K562 (cell line): Measurements from ENCODE around the gene ADAMTS2. TPM values are rescaled to one million over a fixed set of nuclear protein-coding genes. Genes with fewer than 3 reads are reported as not detected.

Source experiments
- ATAC-seq: fragments of 200-7000 bp; cut with Tn5 transposase; 3 replicates; pipeline ENCODE4 v1.9.1; 2020; ENCODE audit warnings: moderate library complexity
- BruUV-seq: library from RNA; stranded (reverse); fragments of 400-500 nt; replicated peaks from 2 replicates; lab custom pipeline; 2021; lab: Mats Ljungman, UMichigan
- CTCF ChIA-PET: fragments of 300-600 bp; formaldehyde crosslinking; extraction: SDS; loops from one replicate; lab custom pipeline; 2021; ENCODE audit warnings: low intra/inter-chr PET ratio; lab: Yijun Ruan, JAX
- POLR2A ChIA-PET: fragments of 300-600, 350-650 bp; sonication (Branson Sonifier 250); formaldehyde crosslinking; extraction: SDS; loops from one replicate; lab custom pipeline; 2021; ENCODE audit warnings: antibody characterized with exemption, inconsistent platforms; lab: Yijun Ruan, JAX
- DNase-seq, 4 experiments: peaks; one replicate each; pipeline versions ENCODE4 v3.0.0 to v3.0.0-alpha.2; 2011 to 2018; ENCODE audit warnings: low spot score in 3 of 4, mixed read lengths in 3 of 4; ENCODE audit errors: extremely low read depth in 1 of 4
- FAIRE-seq: peaks from 2 replicates; lab custom pipeline; 2011; peaks lifted over from hg19 to GRCh38; lab: Jason Lieb, UNC
- H2AFZ ChIP-seq: 2 replicates; pipeline ENCODE4 v1.6.0; 2011; ENCODE audit warnings: low read depth, low read length, control low read depth, inconsistent platforms
- H3K27ac ChIP-seq: fragments of 200-600 bp; 3 replicates; pipeline ENCODE4 v1.8.0; 2011; ENCODE audit warnings: low read depth, mild to moderate bottlenecking, control low read depth, inconsistent platforms, low read length, moderate library complexity, mixed read lengths; ENCODE audit errors: extremely low read depth
- H3K27me3 ChIP-seq, 2 experiments: fragments of 300-600 bp in 1 of 2; 2 replicates in 1 of 2; 3 replicates in 1 of 2; pipeline versions ENCODE4 v1.6.0 to v1.8.0; 2011; ENCODE audit warnings: inconsistent platforms in 2 of 2, low read length in 2 of 2, mild to moderate bottlenecking in 1 of 2, mixed read lengths in 1 of 2, moderate library complexity in 1 of 2; ENCODE audit not compliant: control insufficient read depth in 2 of 2, insufficient read depth in 2 of 2
- H3K36me3 ChIP-seq: fragments of 300-600 bp; 3 replicates; pipeline ENCODE4 v1.8.0; 2011; ENCODE audit warnings: mild to moderate bottlenecking, low read length, inconsistent platforms; ENCODE audit not compliant: control insufficient read depth, insufficient read depth
- H3K4me1 ChIP-seq, 2 experiments: fragments of 200-600 bp in 1 of 2; replicated peaks in 1 of 2; 2 replicates in 1 of 2; 3 replicates in 1 of 2; pipeline versions ENCODE4 v1.5.1 to v1.8.0; 2011; ENCODE audit warnings: inconsistent platforms in 2 of 2, low read length in 2 of 2, mild to moderate bottlenecking in 1 of 2, mixed read lengths in 1 of 2, moderate library complexity in 1 of 2; ENCODE audit not compliant: control insufficient read depth in 2 of 2, insufficient read depth in 2 of 2
- H3K4me2 ChIP-seq: 2 replicates; pipeline ENCODE4 v1.6.1; 2011; ENCODE audit warnings: low read length, control low read depth, inconsistent platforms, mixed read lengths; ENCODE audit not compliant: insufficient read depth
- H3K4me3 ChIP-seq: fragments of 200-600 bp; sonication (generic), shearing (Covaris generic); 2 replicates; pipeline ENCODE4 v1.5.1; 2016; ENCODE audit warnings: control low read depth, inconsistent platforms
- H3K79me2 ChIP-seq: fragments of 200-600 bp; 3 replicates; pipeline ENCODE4 v1.8.0; 2011; ENCODE audit warnings: low read length, inconsistent platforms; ENCODE audit not compliant: control insufficient read depth, insufficient read depth
- H3K9ac ChIP-seq, 2 experiments: 2 replicates each; pipeline versions ENCODE4 v1.6.0 to v1.6.1; 2011; ENCODE audit warnings: low read depth in 2 of 2, low read length in 2 of 2, control low read depth in 1 of 2, inconsistent platforms in 1 of 2, mild to moderate bottlenecking in 1 of 2, mixed read lengths in 1 of 2; ENCODE audit not compliant: insufficient read depth in 1 of 2
- H3K9me1 ChIP-seq: one replicate; pipeline ENCODE4 v1.6.0; 2011; ENCODE audit warnings: inconsistent platforms, mild to moderate bottlenecking, low read length, moderate library complexity; ENCODE audit not compliant: control insufficient read depth, insufficient read depth
- H3K9me3 ChIP-seq: replicated peaks from 2 replicates; pipeline ENCODE4 v1.5.1; 2011; ENCODE audit warnings: low read depth, low read length, inconsistent platforms; ENCODE audit not compliant: control insufficient read depth, insufficient read depth
- H4K20me1 ChIP-seq: replicated peaks from 2 replicates; pipeline ENCODE4 v1.6.1; 2011; ENCODE audit warnings: low read length, inconsistent platforms, mixed read lengths; ENCODE audit not compliant: control insufficient read depth, insufficient read depth
- HDGF ChIP-seq: fragments of 450-650 bp; IDR thresholded peaks from 2 replicates; pipeline ENCODE4 v1.6.1; 2016
- MBD2 ChIP-seq: sonication (generic); IDR thresholded peaks from 2 replicates; pipeline ENCODE4 v1.6.1; 2016; ENCODE audit warnings: low read depth, borderline replicate concordance
- POLR3A ChIP-seq: IDR thresholded peaks from 2 replicates; pipeline ENCODE4 v1.6.1; 2011; ENCODE audit warnings: borderline replicate concordance, mild to moderate bottlenecking, moderate library complexity; ENCODE audit not compliant: insufficient read length, insufficient read depth; ENCODE audit errors: extremely low read depth
- ZNF347 ChIP-seq: fragments of 450-650 bp; formaldehyde crosslinking; IDR thresholded peaks from 2 replicates; pipeline ENCODE4 v1.4.0; 2020; ENCODE audit warnings: low read depth, mild to moderate bottlenecking, moderate library complexity
- whole genome bisulfite sequencing: fragments of 100-300 bp; shearing (Covaris generic); methylation state at CpG from one replicate; pipeline ENCODE4 v1.1.6; 2016; ENCODE audit warnings: low coverage, mixed read lengths; ENCODE audit not compliant: insufficient coverage; ENCODE audit errors: missing lambda C conversion rate; 5-methylcytosine and 5-hydroxymethylcytosine counted together
- in situ Hi-C: fragments of 300-500 bp; cut with MboI; formaldehyde crosslinking; loops from 4 replicates; pipeline ENCODE4 v1.15.0; 2018; ENCODE audit warnings: inconsistent platforms, mixed read lengths
- intact Hi-C: fragments of 100-400 bp; cut with micrococcal nuclease; formaldehyde crosslinking; loops from 2 replicates; pipeline ENCODE4 v1.14.2; 2022
- polyA plus RNA-seq, 8 experiments: library from polyadenylated mRNA; depleted of rRNA in 4 of 8; stranded (reverse) in 5 of 8; unstranded in 3 of 8; fragments of >200 nt; fragmentation: Nextera tagmentation in 2 of 8; fragmentation: Illumina TruSeq in 1 of 8; extraction: Ambion mirVana in 2 of 8; extraction: Trizol in 1 of 8; gene quantifications; 2 replicates each; pipeline versions ENCODE4 v1.2.1 to v1.2.3, GENCODE V29; 2011 to 2014; ENCODE audit warnings: inconsistent platforms in 1 of 8, missing spikeins in 1 of 8
- total RNA-seq, 7 experiments: library from RNA; depleted of rRNA in 6 of 7; stranded (reverse); fragments of >200 nt in 6 of 7; fragmentation: Illumina TruSeq in 2 of 7; extraction: Trizol in 2 of 7; gene quantifications; 2 replicates each; pipeline versions ENCODE4 v1.2.1 to v1.2.3, GENCODE V29; 2011 to 2021; ENCODE audit warnings: low replicate concordance in 1 of 7
- TF ChIP-seq, protein P1 (sequence below), 2 experiments: fragments of 450-650 bp; conservative IDR thresholded peaks; 2 replicates each; pipeline ENCODE4 v1.6.1; 2017; ENCODE audit warnings: mild to moderate bottlenecking in 2 of 2, moderate library complexity in 2 of 2

Gene ADAMTS2
- total and polyA plus RNA-seq, 9 of the 15 experiments (the other 6 are each of a cell fraction or from before 2014, with no cell fraction given) = not detected

GRCh38 chr5:179243333-179243732, 101.9 kb downstream of the ADAMTS2 start:
- H3K9me1 ChIP-seq = no peaks in the 10 kb centered on the region
- H3K36me3 ChIP-seq = no peaks in the 10 kb centered on the region
- H3K4me1 ChIP-seq = no peaks in the 10 kb centered on the region
- CTCF ChIA-PET = interaction anchor here (0.6 kb wide), 1 partner anchor 251 kb away, joined by 3 read pairs; no protein-coding TSS in a partner anchor
- DNase-seq = no peak
- ATAC-seq = no peak
- in situ Hi-C loops = no loop called here
- POLR2A ChIA-PET = interaction anchor here (0.5 to 0.6 kb wide), 2 partner anchors 102 to 208 kb away, joined by 3 to 6 read pairs; no protein-coding TSS in a partner anchor
- H3K4me3 ChIP-seq = no peak overlapping the region
- no peaks in the 10 kb centered on the region for H3K9me3 ChIP-seq
- H3K4me2 ChIP-seq = no peak overlapping the region
- H3K27ac ChIP-seq = no peak overlapping the region
- H3K9ac ChIP-seq = no peak overlapping the region
- TF ChIP-seq POLR3A (no peak), HDGF (no peak)
- TF ChIP-seq, all 486 proteins: peak for 0
- 0% methylated on average over 3 of the region's 3 CpGs for WGBS
- Histone ChIP-seq H4K20me1 (no peaks in the 10 kb centered on the region), H3K27me3 (peaks cover 8 to 33% of the 10 kb centered on the region in 2 experiments; a peak in 4 of 5 replicates), H3K79me2 (no peaks in the 10 kb centered on the region), H2AFZ (no peak overlapping the region)
- no TSS peak for BruUV-seq
- intact Hi-C loops = no loop called here
- no peak for FAIRE-seq

DNA sequence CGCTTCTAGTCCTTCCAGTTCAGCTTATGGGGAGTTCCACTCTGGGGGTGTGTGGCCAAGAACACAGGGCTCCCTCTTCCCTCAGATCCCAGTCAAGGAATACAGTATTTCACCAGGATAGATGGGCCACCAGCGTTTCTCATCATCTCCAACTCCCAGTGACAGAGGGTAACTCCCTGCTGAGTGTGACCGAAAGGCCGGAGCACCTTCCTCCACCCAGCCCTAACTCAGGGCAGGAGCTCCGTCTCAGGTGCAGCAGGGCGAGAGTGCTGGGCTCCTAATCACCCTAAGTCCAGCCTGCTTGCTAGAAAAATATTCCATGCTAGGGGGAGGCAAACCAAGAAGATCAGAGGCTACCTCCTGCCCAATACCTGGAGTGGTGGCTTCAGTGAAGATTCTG, 102.6 kb downstream of the ADAMTS2 start:
- Histone ChIP-seq H2AFZ (no peak overlapping the region), H3K36me3 (no peaks in the 10 kb centered on the region), H3K79me2 (no peaks in the 10 kb centered on the region), H3K9me3 (no peaks in the 10 kb centered on the region), H3K4me3 (no peak overlapping the region), H4K20me1 (no peaks in the 10 kb centered on the region), H3K9ac (no peak overlapping the region), H3K4me2 (no peak overlapping the region), H3K4me1 (no peaks in the 10 kb centered on the region), H3K27ac (no peak overlapping the region), H3K9me1 (no peaks in the 10 kb centered on the region), H3K27me3 (peaks cover 8 to 39% of the 10 kb centered on the region in 2 experiments; a peak in 4 of 5 replicates)
- FAIRE-seq (no peak), DNase-seq (no peak), ATAC-seq (no peak)
- intact Hi-C loops = no loop called here
- BruUV-seq = no TSS peak
- WGBS = 5% methylated on average over 6 of the region's 6 CpGs
- in situ Hi-C loops = no loop called here
- POLR2A ChIA-PET = interaction anchor here (0.5 kb wide), 1 partner anchor 102 kb away, joined by 6 read pairs; no protein-coding TSS in a partner anchor
- CTCF ChIA-PET = no interaction called here
- TF ChIP-seq ZNF347 (CRISPR knock-in tag) = no peak
- TF ChIP-seq MBD2 = no peak
- TF ChIP-seq, protein P1, sequence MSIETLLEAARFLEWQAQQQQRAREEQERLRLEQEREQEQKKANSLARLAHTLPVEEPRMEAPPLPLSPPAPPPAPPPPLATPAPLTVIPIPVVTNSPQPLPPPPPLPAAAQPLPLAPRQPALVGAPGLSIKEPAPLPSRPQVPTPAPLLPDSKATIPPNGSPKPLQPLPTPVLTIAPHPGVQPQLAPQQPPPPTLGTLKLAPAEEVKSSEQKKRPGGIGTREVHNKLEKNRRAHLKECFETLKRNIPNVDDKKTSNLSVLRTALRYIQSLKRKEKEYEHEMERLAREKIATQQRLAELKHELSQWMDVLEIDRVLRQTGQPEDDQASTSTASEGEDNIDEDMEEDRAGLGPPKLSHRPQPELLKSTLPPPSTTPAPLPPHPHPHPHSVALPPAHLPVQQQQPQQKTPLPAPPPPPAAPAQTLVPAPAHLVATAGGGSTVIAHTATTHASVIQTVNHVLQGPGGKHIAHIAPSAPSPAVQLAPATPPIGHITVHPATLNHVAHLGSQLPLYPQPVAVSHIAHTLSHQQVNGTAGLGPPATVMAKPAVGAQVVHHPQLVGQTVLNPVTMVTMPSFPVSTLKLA (conservative IDR thresholded peaks at IDR 0.05) = no peak
